K562 (cell line): ENCODE measurements around the gene CHERP. TPM values are rescaled to one million over a fixed set of nuclear protein-coding genes. Genes with fewer than 3 reads are reported as not detected.

Source experiments
- ARID1B ChIP-seq: fragments of 450-650 bp; IDR thresholded peaks from 2 replicates; pipeline ENCODE4 v1.6.1; 2016; ENCODE audit warnings: antibody characterized with exemption, mild to moderate bottlenecking, inconsistent platforms
- BRD4 ChIP-seq: fragments of 200-600 bp; sonication (generic); IDR thresholded peaks from 2 replicates; pipeline ENCODE4 v1.6.1; 2017; ENCODE audit warnings: inconsistent platforms
- CHD4 ChIP-seq: fragments of 200-600 bp; sonication (generic); IDR thresholded peaks from 3 replicates; pipeline ENCODE4 v1.6.1; 2012; ENCODE audit warnings: low read depth, mild to moderate bottlenecking, mixed read lengths, low read length, inconsistent platforms; ENCODE audit not compliant: insufficient read depth, insufficient replicate concordance, poor library complexity, severe bottlenecking
- CREM ChIP-seq: IDR thresholded peaks from 2 replicates; pipeline ENCODE4 v1.6.1; 2014; ENCODE audit warnings: antibody characterized with exemption, low read depth
- FOXP1 ChIP-seq: sonication (generic); formaldehyde crosslinking; IDR thresholded peaks from 2 replicates; pipeline ENCODE4 v1.8.0; 2022; ENCODE audit warnings: mild to moderate bottlenecking, missing genetic modification reagents
- GTF2A2 ChIP-seq: IDR thresholded peaks from 2 replicates; pipeline ENCODE4 v1.6.1; 2016; ENCODE audit warnings: mild to moderate bottlenecking, missing genetic modification characterization, missing compliant biosample characterization
- HCFC1 ChIP-seq: IDR thresholded peaks from 2 replicates; pipeline ENCODE4 v1.6.1; 2012; ENCODE audit warnings: low read depth, low read length, improper control_type of control experiment
- ILK ChIP-seq: fragments of 450-650 bp; IDR thresholded peaks from 2 replicates; pipeline ENCODE4 v1.6.1; 2016; ENCODE audit warnings: missing genetic modification characterization, low read depth, mild to moderate bottlenecking, missing compliant biosample characterization, moderate library complexity, borderline replicate concordance
- KDM2B ChIP-seq: fragments of 250-450 bp; sonication (Bioruptor Pico); IDR thresholded peaks from 2 replicates; pipeline ENCODE4 v1.8.0; 2021; ENCODE audit warnings: mild to moderate bottlenecking, moderate library complexity
- KLF13 ChIP-seq: fragments of 450-650 bp; IDR thresholded peaks from 2 replicates; pipeline ENCODE4 v1.6.1; 2016; ENCODE audit warnings: missing genetic modification characterization, low read depth, mild to moderate bottlenecking, missing compliant biosample characterization, moderate library complexity, borderline replicate concordance
- NEUROD1 ChIP-seq: fragments of 150-350 bp; IDR thresholded peaks from 2 replicates; pipeline ENCODE4 v1.6.1; 2014; ENCODE audit warnings: borderline replicate concordance, low read length, low read depth; ENCODE audit not compliant: partially characterized antibody
- PKNOX1 ChIP-seq: fragments of 450-650 bp; IDR thresholded peaks from 2 replicates; pipeline ENCODE4 v1.6.1; 2016
- POLR2G ChIP-seq: fragments of 200-400 bp; formaldehyde crosslinking; IDR thresholded peaks from 2 replicates; pipeline ENCODE4 v1.6.1; 2017; ENCODE audit warnings: low read depth, mild to moderate bottlenecking, antibody characterized with exemption, low read length, moderate library complexity
- SAFB ChIP-seq: fragments of 200-400 bp; formaldehyde crosslinking; IDR thresholded peaks from 2 replicates; pipeline ENCODE4 v1.6.1; 2017; ENCODE audit warnings: low read depth, low read length, borderline replicate concordance
- SAFB2 ChIP-seq: fragments of 200-400 bp; formaldehyde crosslinking; IDR thresholded peaks from 2 replicates; pipeline ENCODE4 v1.6.1; 2018; ENCODE audit warnings: borderline replicate concordance, low read length, low read depth, moderate library complexity; ENCODE audit not compliant: severe bottlenecking
- SIN3A ChIP-seq, 2 experiments: fragments of 150-350 bp in 1 of 2; IDR thresholded peaks; 2 replicates each; pipeline ENCODE4 v1.6.1; 2011 to 2016; ENCODE audit warnings: borderline replicate concordance in 2 of 2, low read depth in 2 of 2, low read length in 2 of 2, mild to moderate bottlenecking in 2 of 2, moderate library complexity in 2 of 2; ENCODE audit not compliant: control insufficient read depth in 1 of 2
- SLC30A9 ChIP-seq: fragments of 250-450 bp; sonication (Bioruptor Pico); IDR thresholded peaks from 2 replicates; pipeline ENCODE4 v1.8.0; 2022; ENCODE audit warnings: mild to moderate bottlenecking, moderate library complexity
- SRSF7 ChIP-seq: fragments of 200-400 bp; formaldehyde crosslinking; optimal IDR thresholded peaks from 2 replicates; pipeline ENCODE3; 2017; ENCODE audit warnings: mild to moderate bottlenecking, low read depth, low read length
- SUPT5H ChIP-seq: fragments of 450-650 bp; IDR thresholded peaks from 2 replicates; pipeline ENCODE4 v1.6.1; 2016
- TCF7L2 ChIP-seq: fragments of 150-350 bp; IDR thresholded peaks from 2 replicates; pipeline ENCODE4 v1.6.1; 2016; ENCODE audit warnings: low read depth, mild to moderate bottlenecking, low read length, moderate library complexity
- TFE3 ChIP-seq: fragments of 450-650 bp; formaldehyde crosslinking; IDR thresholded peaks from 2 replicates; pipeline ENCODE4 v1.4.0; 2020; ENCODE audit warnings: mild to moderate bottlenecking, mixed read lengths
- THRB ChIP-seq: fragments of 450-650 bp; formaldehyde crosslinking; conservative IDR thresholded peaks from 2 replicates; pipeline ENCODE4 v1.4.0; 2022; ENCODE audit warnings: mild to moderate bottlenecking, missing genetic modification characterization
- ZC3H8 ChIP-seq: fragments of 450-650 bp; IDR thresholded peaks from 2 replicates; pipeline ENCODE4 v1.6.1; 2017
- ZFP36 ChIP-seq: fragments of 150-350 bp; IDR thresholded peaks from 2 replicates; pipeline ENCODE4 v1.6.1; 2018; ENCODE audit warnings: low read length, low read depth; ENCODE audit not compliant: partially characterized antibody
- ZNF23 ChIP-seq: fragments of 250-450 bp; sonication (Bioruptor Pico); IDR thresholded peaks from 2 replicates; pipeline ENCODE4 v1.4.0; 2020; ENCODE audit warnings: mild to moderate bottlenecking
- ZNF584 ChIP-seq: fragments of 200-800 bp; sonication (Bioruptor generic); IDR thresholded peaks from 2 replicates; pipeline ENCODE4 v1.6.1; 2016; ENCODE audit warnings: low read depth, mild to moderate bottlenecking, missing genetic modification characterization, missing compliant biosample characterization
- ZNF766 ChIP-seq: fragments of 200-800 bp; sonication (Bioruptor generic); conservative IDR thresholded peaks from 2 replicates; pipeline ENCODE4 v1.6.1; 2016; ENCODE audit warnings: missing genetic modification characterization, missing compliant biosample characterization
- polyA plus RNA-seq, 8 experiments: library from polyadenylated mRNA; depleted of rRNA in 4 of 8; stranded (reverse) in 5 of 8; unstranded in 3 of 8; fragments of >200 nt; fragmentation: Nextera tagmentation in 2 of 8; fragmentation: Illumina TruSeq in 1 of 8; extraction: Ambion mirVana in 2 of 8; extraction: Trizol in 1 of 8; gene quantifications; 2 replicates each; pipeline versions ENCODE4 v1.2.1 to v1.2.3, GENCODE V29; 2011 to 2014; ENCODE audit warnings: inconsistent platforms in 1 of 8, missing spikeins in 1 of 8
- total RNA-seq, 7 experiments: library from RNA; depleted of rRNA in 6 of 7; stranded (reverse); fragments of >200 nt in 6 of 7; fragmentation: Illumina TruSeq in 2 of 7; extraction: Trizol in 2 of 7; gene quantifications; 2 replicates each; pipeline versions ENCODE4 v1.2.1 to v1.2.3, GENCODE V29; 2011 to 2021; ENCODE audit warnings: low replicate concordance in 1 of 7

Gene CHERP
- total and polyA plus RNA-seq, 9 of the 15 experiments (the other 6 are each of a cell fraction or from before 2014, with no cell fraction given): 0.60 to 85.1 (median 7.8) TPM

- no peak for TF ChIP-seq THRB (CRISPR knock-in tag)
- TF ChIP-seq HCFC1: no peak
- TF ChIP-seq ZNF584: no peak
- no peak for TF ChIP-seq SLC30A9 (CRISPR knock-in tag)
- no peak for TF ChIP-seq ARID1B
- no peak for TF ChIP-seq ZNF23
- TF ChIP-seq SIN3A (IDR thresholded peaks at IDR 0.05; ENCODE audit: borderline replicate concordance in 2 of 2, control insufficient read depth in 1 of 2, low read depth in 2 of 2, low read length in 2 of 2): peak in 1 of 2 experiments; percentile 35; a peak in 1 of 4 replicates
- TF ChIP-seq FOXP1 (CRISPR knock-in tag): no peak
- no peak for TF ChIP-seq BRD4
- TF ChIP-seq ZFP36: no peak
- TF ChIP-seq PKNOX1: no peak
- TF ChIP-seq ZNF766 (CRISPR knock-in tag): no peak
- TF ChIP-seq CREM: 0 out of 2 replicates have a peak, but pooled peaks have one; percentile 13
- 0 out of 2 replicates have a peak, but pooled peaks have one; percentile 13 for TF ChIP-seq SAFB
- TF ChIP-seq GTF2A2 (tag): no peak
- TF ChIP-seq SUPT5H: no peak
- no peak for TF ChIP-seq TFE3
- TF ChIP-seq KDM2B (CRISPR knock-in tag): no peak
- peak; percentile 49; the same call in 1 of the 2 replicates for TF ChIP-seq KLF13 (tag)
- no peak for TF ChIP-seq ZC3H8
- no peak for TF ChIP-seq ILK (tag)
- TF ChIP-seq CHD4: no peak
- no peak for TF ChIP-seq SAFB2
- peak; percentile 81 for TF ChIP-seq POLR2G
- TF ChIP-seq SRSF7: peak; percentile 78
- no peak for TF ChIP-seq NEUROD1
- no peak for TF ChIP-seq TCF7L2
These were observed 29.6 kb upstream of the CHERP start (continued) for GRCh38 chr19:16571822-16572331.
